ENCODE measurements around the gene ZFYVE19. TPM values are rescaled to one million over a fixed set of nuclear protein-coding genes. Genes with fewer than 3 reads are reported as not detected.

Gene ZFYVE19
- total RNA-seq, 4 donors from 2014 or later: 13.5 to 29.5 (median 21.1) TPM

DNA sequence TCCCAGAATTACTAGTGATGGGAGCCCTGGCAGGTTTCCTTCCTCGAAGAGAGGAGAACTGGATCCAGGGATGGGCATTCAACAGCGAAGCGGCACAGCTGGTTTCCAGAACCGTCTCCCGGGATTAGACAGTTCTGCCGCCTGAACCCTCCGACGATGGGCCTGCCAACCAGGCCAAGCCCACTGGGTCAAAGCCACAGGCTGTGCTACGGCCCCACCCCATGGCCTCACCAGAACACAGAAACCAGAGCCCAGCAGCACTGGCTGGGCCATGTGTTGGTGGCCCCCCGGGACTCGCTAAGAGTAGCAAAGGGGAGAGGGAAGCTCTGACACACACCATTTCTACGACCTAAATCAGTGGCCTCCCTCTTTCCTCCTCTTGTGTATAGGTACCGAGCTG is 34.9 kb upstream of the ZFYVE19 start:
- TF ChIP-seq, protein P1, sequence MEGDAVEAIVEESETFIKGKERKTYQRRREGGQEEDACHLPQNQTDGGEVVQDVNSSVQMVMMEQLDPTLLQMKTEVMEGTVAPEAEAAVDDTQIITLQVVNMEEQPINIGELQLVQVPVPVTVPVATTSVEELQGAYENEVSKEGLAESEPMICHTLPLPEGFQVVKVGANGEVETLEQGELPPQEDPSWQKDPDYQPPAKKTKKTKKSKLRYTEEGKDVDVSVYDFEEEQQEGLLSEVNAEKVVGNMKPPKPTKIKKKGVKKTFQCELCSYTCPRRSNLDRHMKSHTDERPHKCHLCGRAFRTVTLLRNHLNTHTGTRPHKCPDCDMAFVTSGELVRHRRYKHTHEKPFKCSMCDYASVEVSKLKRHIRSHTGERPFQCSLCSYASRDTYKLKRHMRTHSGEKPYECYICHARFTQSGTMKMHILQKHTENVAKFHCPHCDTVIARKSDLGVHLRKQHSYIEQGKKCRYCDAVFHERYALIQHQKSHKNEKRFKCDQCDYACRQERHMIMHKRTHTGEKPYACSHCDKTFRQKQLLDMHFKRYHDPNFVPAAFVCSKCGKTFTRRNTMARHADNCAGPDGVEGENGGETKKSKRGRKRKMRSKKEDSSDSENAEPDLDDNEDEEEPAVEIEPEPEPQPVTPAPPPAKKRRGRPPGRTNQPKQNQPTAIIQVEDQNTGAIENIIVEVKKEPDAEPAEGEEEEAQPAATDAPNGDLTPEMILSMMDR (IDR thresholded peaks at IDR 0.05): no peak
- no peak for ATAC-seq (ENCODE audit: low FRiP score)
- no peak for DNase-seq (ENCODE audit: low spot score)

- TF ChIP-seq, protein P1 (IDR thresholded peaks at IDR 0.05): no peak
- ATAC-seq (ENCODE audit: low FRiP score) (no peak), DNase-seq (ENCODE audit: low spot score) (no peak)
These were observed 33.4 kb upstream of the ZFYVE19 start for GRCh38 chr15:40773496-40773895.

GRCh38 chr15:40773902-40774301 is 33.0 kb upstream of the ZFYVE19 start:
- ATAC-seq (ENCODE audit: low FRiP score): no peak
- TF ChIP-seq, protein P1 (IDR thresholded peaks at IDR 0.05): no peak
- no peak for DNase-seq (ENCODE audit: low spot score)

GRCh38 chr15:40775007-40775406 is 31.9 kb upstream of the ZFYVE19 start:
- TF ChIP-seq, protein P1 (IDR thresholded peaks at IDR 0.05): no peak
- ATAC-seq (ENCODE audit: low FRiP score) (no peak), DNase-seq (ENCODE audit: low spot score) (no peak)

- TF ChIP-seq, protein P1 (IDR thresholded peaks at IDR 0.05): no peak
- ATAC-seq (ENCODE audit: low FRiP score): no peak
- DNase-seq (ENCODE audit: low spot score): no peak
These were observed 31.0 kb upstream of the ZFYVE19 start for GRCh38 chr15:40775740-40776536.

- ATAC-seq (ENCODE audit: low FRiP score) (peak; percentile 61), DNase-seq (ENCODE audit: low spot score) (no peak)
- TF ChIP-seq, protein P1 (IDR thresholded peaks at IDR 0.05): no peak
These were observed 30.2 kb upstream of the ZFYVE19 start for GRCh38 chr15:40776537-40777141.
